Right atrium auricular region (tissue), 2 donors: ENCODE results near the gene FYB1. TPM values are rescaled to one million over a fixed set of nuclear protein-coding genes. Genes with fewer than 3 reads are reported as not detected.

Source experiments
- DNase-seq: peaks from one replicate; pipeline ENCODE4 v3.0.0-alpha.2; 2019; ENCODE audit warnings: low spot score
- H3K27ac ChIP-seq, 2 donors: fragments of 200-600 bp; sonication (generic); 1 replicate in 1 of 2; 2 replicates in 1 of 2; pipeline ENCODE4 v1.5.1; 2016 to 2019
- H3K27me3 ChIP-seq, 2 donors: fragments of 200-600 bp; sonication (generic); one replicate each; pipeline versions ENCODE4 v1.5.1 to v1.6.0; 2017 to 2019
- H3K36me3 ChIP-seq: fragments of 200-600 bp; sonication (generic); one replicate; pipeline ENCODE4 v1.5.1; 2016
- H3K4me1 ChIP-seq, 2 donors: fragments of 200-600 bp; sonication (generic); one replicate each; pipeline versions ENCODE4 v1.5.1 to v1.6.0; 2017 to 2019
- H3K4me3 ChIP-seq, 2 donors: fragments of 200-600 bp; sonication (generic); 1 replicate in 1 of 2; 2 replicates in 1 of 2; pipeline ENCODE4 v1.5.1; 2017 to 2019; ENCODE audit warnings: mild to moderate bottlenecking in 1 of 2, moderate library complexity in 1 of 2
- H3K9me3 ChIP-seq, 2 donors: fragments of 200-600 bp; sonication (generic); one replicate each; pipeline ENCODE4 v1.5.1; 2019
- CTCF ChIP-seq, 2 donors: fragments of 200-600 bp; sonication (generic); IDR thresholded peaks; one replicate each; pipeline ENCODE4 v1.5.1; 2019; ENCODE audit warnings: antibody characterized with exemption in 2 of 2
- total RNA-seq, 2 donors: library from RNA; depleted of rRNA; stranded (reverse); fragments of >200 nt; gene quantifications; one replicate each; pipeline ENCODE4 v1.1.0, GENCODE V29; 2016

The FYB1 gene
- total RNA-seq, 2 donors from 2014 or later: 1.8 to 8.4 TPM

- Histone ChIP-seq H3K27me3 (no peaks in the 10 kb centered on the region), H3K9me3 (no peaks in the 10 kb centered on the region), H3K4me3 (no peak overlapping the region), H3K4me1 (no peaks in the 10 kb centered on the region), H3K36me3 (no peaks in the 10 kb centered on the region), H3K27ac (no peak overlapping the region)
- no peak for DNase-seq
- TF ChIP-seq CTCF (IDR thresholded peaks at IDR 0.05): no peak
Measured at GRCh38 chr5:39108987-39109386, 110.4 kb downstream of the FYB1 start.

DNA sequence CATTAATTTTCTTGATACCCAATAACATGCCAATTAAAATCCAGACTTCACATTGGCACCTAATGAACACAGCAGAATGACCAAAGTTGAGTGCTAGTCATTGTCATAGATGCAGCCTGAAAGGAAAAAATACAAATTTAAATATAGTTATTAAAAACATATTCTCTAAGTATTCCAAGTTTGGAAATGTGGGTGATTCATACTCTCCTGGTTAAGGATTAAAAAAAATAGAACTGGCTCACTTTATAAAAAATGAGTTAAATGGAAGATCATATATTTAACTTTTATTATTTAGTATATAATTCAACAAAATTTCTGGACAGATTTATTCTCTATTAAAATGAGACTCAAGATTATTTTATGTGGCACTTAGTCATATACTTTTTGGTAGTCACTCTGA, 112.0 kb downstream of the FYB1 start:
- no peak overlapping the region for H3K27ac ChIP-seq
- no peak for DNase-seq
- H3K4me3 ChIP-seq: no peak overlapping the region
- H3K36me3 ChIP-seq: no peaks in the 10 kb centered on the region
- H3K9me3 ChIP-seq: no peaks in the 10 kb centered on the region
- no peak for TF ChIP-seq CTCF (IDR thresholded peaks at IDR 0.05)
- no peaks in the 10 kb centered on the region for H3K27me3 ChIP-seq
- H3K4me1 ChIP-seq: no peaks in the 10 kb centered on the region

DNA sequence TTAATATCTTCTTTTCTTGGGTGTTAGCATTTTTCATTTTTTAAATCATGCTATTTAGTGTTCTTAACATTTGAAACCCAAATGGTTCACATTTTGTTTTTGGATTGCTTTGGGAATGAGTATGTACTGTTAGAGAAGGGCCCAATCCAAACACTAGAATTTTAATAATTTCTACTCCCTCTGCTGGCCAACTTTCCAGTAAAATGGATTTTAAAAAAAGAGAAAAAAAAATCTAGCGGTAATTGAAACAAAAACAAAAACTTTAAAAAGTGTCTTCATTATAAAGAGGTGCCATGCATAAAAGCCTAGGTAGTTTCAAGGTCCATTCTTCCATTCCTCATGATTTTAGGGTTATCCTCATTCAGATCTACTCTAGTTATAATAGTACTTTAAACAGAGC, 113.0 kb downstream of the FYB1 start:
- no peak overlapping the region for H3K27ac ChIP-seq
- H3K4me3 ChIP-seq: no peak overlapping the region
- H3K27me3 ChIP-seq: no peaks in the 10 kb centered on the region
- no peaks in the 10 kb centered on the region for H3K4me1 ChIP-seq
- no peak for DNase-seq
- H3K9me3 ChIP-seq: no peaks in the 10 kb centered on the region
- TF ChIP-seq CTCF (IDR thresholded peaks at IDR 0.05): peak in 1 of 2 donors; percentile 44
- no peaks in the 10 kb centered on the region for H3K36me3 ChIP-seq

DNA sequence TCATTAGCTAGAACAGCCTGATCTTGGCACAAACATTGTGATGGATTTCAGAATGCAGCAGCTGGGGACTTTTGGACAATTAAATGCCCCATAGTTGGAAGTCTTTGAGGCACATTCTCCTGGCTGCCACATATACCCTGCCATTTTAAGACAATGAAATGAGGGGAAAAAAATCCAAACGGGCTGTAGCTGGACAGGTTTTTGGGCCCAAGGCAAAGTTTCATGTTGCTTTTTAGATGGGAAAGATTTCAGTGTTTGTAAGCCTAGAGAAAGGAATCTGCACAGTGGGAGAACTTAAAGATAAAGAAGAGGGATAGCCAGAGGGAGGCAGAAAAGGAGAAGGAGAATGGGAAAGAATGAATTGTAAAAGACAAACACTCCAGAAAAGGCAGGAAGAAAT, 115.1 kb downstream of the FYB1 start:
- no peak for TF ChIP-seq CTCF (IDR thresholded peaks at IDR 0.05)
- H3K27me3 ChIP-seq: no peaks in the 10 kb centered on the region

DNA sequence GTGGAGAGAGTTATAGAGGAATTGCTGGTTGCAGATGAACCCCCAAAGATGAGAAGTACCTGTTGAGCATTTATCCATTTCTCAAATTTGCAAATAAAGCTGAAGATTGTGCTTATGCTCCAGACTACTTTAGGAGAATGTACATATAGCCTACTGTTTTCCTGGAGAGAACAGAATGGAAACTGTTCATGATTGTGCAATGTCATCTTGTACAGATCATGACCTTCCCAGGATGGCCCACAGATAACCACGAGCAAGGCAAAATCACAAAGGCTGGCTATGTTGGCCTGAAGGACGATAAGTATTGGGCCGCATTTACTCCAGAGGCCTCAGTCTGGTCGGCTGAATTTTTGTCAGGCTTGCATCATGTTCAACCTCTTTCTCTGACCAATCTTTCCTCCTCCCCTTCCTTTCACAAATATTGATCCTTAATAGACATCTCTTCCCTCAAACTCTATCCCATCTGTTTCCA, 116.6 kb downstream of the FYB1 start:
- no peak for TF ChIP-seq CTCF (IDR thresholded peaks at IDR 0.05)
- H3K36me3 ChIP-seq: no peaks in the 10 kb centered on the region

More for the DNA sequence above, 115.1 kb downstream of the FYB1 start:
- H3K27ac ChIP-seq: no peak overlapping the region
- no peak overlapping the region for H3K4me3 ChIP-seq
- H3K4me1 ChIP-seq: no peaks in the 10 kb centered on the region
- no peaks in the 10 kb centered on the region for H3K36me3 ChIP-seq
- H3K9me3 ChIP-seq: no peaks in the 10 kb centered on the region
- DNase-seq: no peak

GRCh38 chr5:39100851-39101396, 118.4 kb downstream of the FYB1 start:
- Histone ChIP-seq H3K4me3 (no peak overlapping the region), H3K27ac (no peak overlapping the region), H3K27me3 (no peaks in the 10 kb centered on the region), H3K36me3 (no peaks in the 10 kb centered on the region), H3K9me3 (no peaks in the 10 kb centered on the region), H3K4me1 (no peaks in the 10 kb centered on the region)
- no peak for TF ChIP-seq CTCF (IDR thresholded peaks at IDR 0.05)
- DNase-seq: no peak

More for the DNA sequence above, 116.6 kb downstream of the FYB1 start:
- no peak overlapping the region for H3K4me3 ChIP-seq
- no peaks in the 10 kb centered on the region for H3K4me1 ChIP-seq
- H3K27me3 ChIP-seq: no peaks in the 10 kb centered on the region
- H3K9me3 ChIP-seq: no peaks in the 10 kb centered on the region
- DNase-seq: no peak
- H3K27ac ChIP-seq: no peak overlapping the region
